GM12875 (cell line): Measurements from ENCODE around the gene ST14.

Source experiments
- H3K4me3 ChIP-seq: one replicate; pipeline ENCODE4 v1.5.1; 2011; ENCODE audit warnings: low read depth, low read length, control low read depth
- CTCF ChIP-seq: IDR thresholded peaks from 2 replicates; pipeline ENCODE4 v1.5.1; 2011; ENCODE audit warnings: low read depth, mild to moderate bottlenecking, control low read depth, inconsistent platforms, low read length, moderate library complexity, borderline replicate concordance; ENCODE audit not compliant: insufficient read depth

The ST14 gene

GRCh38 chr11:130145975-130146776 is 13.4 kb upstream of the ST14 start:
- TF ChIP-seq CTCF, result 0 out of 2 replicates have a peak, but pooled peaks have one; percentile 18
- H3K4me3 ChIP-seq, result no peak overlapping the region

GRCh38 chr11:130146796-130147195 is 12.8 kb upstream of the ST14 start:
- TF ChIP-seq CTCF, result no peak
- no peak overlapping the region for H3K4me3 ChIP-seq

GRCh38 chr11:130148796-130149326 is 10.7 kb upstream of the ST14 start:
- no peak overlapping the region for H3K4me3 ChIP-seq
- TF ChIP-seq CTCF, result no peak

- TF ChIP-seq CTCF, result no peak
- no peak overlapping the region for H3K4me3 ChIP-seq
These were observed 8.8 kb upstream of the ST14 start for GRCh38 chr11:130150790-130151189.

GRCh38 chr11:130151196-130151595 is 8.4 kb upstream of the ST14 start:
- TF ChIP-seq CTCF, result no peak
- no peak overlapping the region for H3K4me3 ChIP-seq

GRCh38 chr11:130156108-130157022 is 3.2 kb upstream of the ST14 start:
- no peak for TF ChIP-seq CTCF
- H3K4me3 ChIP-seq, result no peak overlapping the region
